ENCODE results near the gene ADCK2. TPM values are rescaled to one million over a fixed set of nuclear protein-coding genes. Genes with fewer than 3 reads are reported as not detected.

ADCK2 gene
- total and polyA plus RNA-seq, 2 donors (not counting 3 experiments of a cell fraction or from before 2014, with no cell fraction given): 10.3 to 13.3 TPM

- BruUV-seq (replicated peaks): no TSS peak
- peaks cover 33% of the 10 kb centered on the region for H3K79me2 ChIP-seq (ENCODE audit: control insufficient read depth, insufficient read depth, low read length)
- peaks cover 6 to 12% of the 10 kb centered on the region in 2 experiments for H3K36me3 ChIP-seq (ENCODE audit: control insufficient read depth in 2 of 2, extremely low read depth in 1 of 2, insufficient read depth in 2 of 2, low read length in 2 of 2)
- DNase-seq (ENCODE audit: low read depth, low spot score): no peak
- dilution Hi-C loops (cut with MboI; ENCODE audit: extremely low pct_ligation_motif_present, low sequenced_read_pairs): no loop called here
- TF ChIP-seq CTCF (IDR thresholded peaks at IDR 0.05; ENCODE audit: extremely low read depth in 1 of 2, insufficient read depth in 1 of 2, low read depth in 1 of 2, low read length in 2 of 2): no peak
- TF ChIP-seq POLR2AphosphoS5 (IDR thresholded peaks at IDR 0.05; ENCODE audit: insufficient read depth, low read depth, low read length): no peak
- TF ChIP-seq GATA2 (IDR thresholded peaks at IDR 0.05; ENCODE audit: insufficient read depth, insufficient read length, low read depth, low read length): no peak
- TF ChIP-seq MYC (IDR thresholded peaks at IDR 0.05; ENCODE audit: low read depth, low read length): no peak
- TF ChIP-seq FOS (IDR thresholded peaks at IDR 0.05; ENCODE audit: borderline replicate concordance, insufficient read depth, low read length): no peak
- H3K9ac ChIP-seq (replicated peaks; ENCODE audit: extremely low read depth, insufficient read depth, low read length): no peak overlapping the region
- no peaks in the 10 kb centered on the region for H4K20me1 ChIP-seq (replicated peaks; ENCODE audit: control insufficient read depth, extremely low read depth, insufficient read depth, low read length)
- no peak for FAIRE-seq
- no peak overlapping the region for H3K27ac ChIP-seq (ENCODE audit: insufficient read depth, low read depth, low read length)
- ChIA-PET POLR2A (no interaction called here), CTCF (no interaction called here)
- no peaks in the 10 kb centered on the region for H3K9me3 ChIP-seq (replicated peaks; ENCODE audit: control insufficient read depth, insufficient read depth, low read length)
- H3K27me3 ChIP-seq (ENCODE audit: control insufficient read depth in 2 of 2, insufficient read depth in 2 of 2, low read length in 2 of 2): no peaks in the 10 kb centered on the region
- H3K9me1 ChIP-seq (replicated peaks; ENCODE audit: control insufficient read depth, extremely low read depth, insufficient read depth, low read length): peaks cover 5% of the 10 kb centered on the region
- intact Hi-C loops (cut with micrococcal nuclease): no loop called here
- H2AFZ ChIP-seq (ENCODE audit: low read depth, low read length): no peak overlapping the region
- no peak overlapping the region for H3K4me3 ChIP-seq (replicated peaks in 1 of 3; ENCODE audit: insufficient read depth in 1 of 3, low read depth in 1 of 3, low read length in 3 of 3)
- no peaks in the 10 kb centered on the region for H3K4me1 ChIP-seq (ENCODE audit: control insufficient read depth, extremely low read depth, insufficient read depth, low read length)
- H3K4me2 ChIP-seq (ENCODE audit: insufficient read depth, low read length): no peak overlapping the region
Measured at GRCh38 chr7:140704205-140704604, 31.5 kb downstream of the ADCK2 start.

- no peak overlapping the region for H3K4me2 ChIP-seq (ENCODE audit: insufficient read depth, low read length)
- ChIA-PET CTCF (no interaction called here), POLR2A (no interaction called here)
- intact Hi-C loops (cut with micrococcal nuclease) (no loop called here), dilution Hi-C loops (cut with MboI; ENCODE audit: extremely low pct_ligation_motif_present, low sequenced_read_pairs) (no loop called here)
- H3K27ac ChIP-seq (ENCODE audit: insufficient read depth, low read depth, low read length): no peak overlapping the region
- no peaks in the 10 kb centered on the region for H3K9me3 ChIP-seq (replicated peaks; ENCODE audit: control insufficient read depth, insufficient read depth, low read length)
- TF ChIP-seq EZH2 (IDR thresholded peaks at IDR 0.05; ENCODE audit: borderline replicate concordance, low read depth, low read length, severe bottlenecking): no peak
- TF ChIP-seq MYC (IDR thresholded peaks at IDR 0.05; ENCODE audit: low read depth, low read length): no peak
- no peak for TF ChIP-seq MAX (IDR thresholded peaks at IDR 0.05; ENCODE audit: insufficient read depth, insufficient read length)
- no peak for TF ChIP-seq JUN (IDR thresholded peaks at IDR 0.05; ENCODE audit: borderline replicate concordance, insufficient read depth, insufficient read length, low read depth)
- no peak for TF ChIP-seq POLR2AphosphoS5 (IDR thresholded peaks at IDR 0.05; ENCODE audit: insufficient read depth, low read depth, low read length)
- no peak for TF ChIP-seq FOS (IDR thresholded peaks at IDR 0.05; ENCODE audit: borderline replicate concordance, insufficient read depth, low read length)
- TF ChIP-seq CTCF (IDR thresholded peaks at IDR 0.05; ENCODE audit: extremely low read depth in 1 of 2, insufficient read depth in 1 of 2, low read depth in 1 of 2, low read length in 2 of 2): no peak
- TF ChIP-seq POLR2A (IDR thresholded peaks at IDR 0.05; ENCODE audit: low read depth, low read length): no peak
- no peaks in the 10 kb centered on the region for H3K4me1 ChIP-seq (ENCODE audit: control insufficient read depth, extremely low read depth, insufficient read depth, low read length)
- no peak overlapping the region for H2AFZ ChIP-seq (ENCODE audit: low read depth, low read length)
- FAIRE-seq (no peak), DNase-seq (ENCODE audit: low read depth, low spot score) (no peak)
- no TSS peak for BruUV-seq (replicated peaks)
- H3K79me2 ChIP-seq (ENCODE audit: control insufficient read depth, insufficient read depth, low read length): peaks cover 8% of the 10 kb centered on the region
- peaks cover 5% of the 10 kb centered on the region for H3K9me1 ChIP-seq (replicated peaks; ENCODE audit: control insufficient read depth, extremely low read depth, insufficient read depth, low read length)
- no peak overlapping the region for H3K4me3 ChIP-seq (replicated peaks in 1 of 3; ENCODE audit: insufficient read depth in 1 of 3, low read depth in 1 of 3, low read length in 3 of 3)
- no peaks in the 10 kb centered on the region for H4K20me1 ChIP-seq (replicated peaks; ENCODE audit: control insufficient read depth, extremely low read depth, insufficient read depth, low read length)
- H3K36me3 ChIP-seq (ENCODE audit: control insufficient read depth in 2 of 2, extremely low read depth in 1 of 2, insufficient read depth in 2 of 2, low read length in 2 of 2): peaks cover 6 to 12% of the 10 kb centered on the region in 2 experiments
- no peak overlapping the region for H3K9ac ChIP-seq (replicated peaks; ENCODE audit: extremely low read depth, insufficient read depth, low read length)
- no peaks in the 10 kb centered on the region for H3K27me3 ChIP-seq (ENCODE audit: control insufficient read depth in 2 of 2, insufficient read depth in 2 of 2, low read length in 2 of 2)
Measured at GRCh38 chr7:140707132-140707531, 34.4 kb downstream of the ADCK2 start.
